PFSK-1 (cell line): Measurements from ENCODE around the gene PTOV1.

Source experiments
- POLR2AphosphoS5 ChIP-seq: IDR thresholded peaks from 2 replicates; pipeline ENCODE4 v1.6.1; 2012; ENCODE audit warnings: low read depth, mild to moderate bottlenecking, control low read depth, low read length, moderate library complexity
- TAF1 ChIP-seq: IDR thresholded peaks from 2 replicates; pipeline ENCODE4 v1.6.1; 2012; ENCODE audit warnings: low read length, control low read depth, borderline replicate concordance; ENCODE audit not compliant: insufficient read depth
- TF ChIP-seq, protein P1 (sequence below), 2 experiments: IDR thresholded peaks; 2 replicates each; pipeline versions ENCODE4 v1.6.1 to v1.8.0; 2011 to 2012; ENCODE audit warnings: low read depth in 2 of 2, low read length in 2 of 2, control low read depth in 1 of 2, inconsistent platforms in 1 of 2, mild to moderate bottlenecking in 1 of 2, moderate library complexity in 1 of 2; ENCODE audit not compliant: insufficient read depth in 1 of 2

DNA sequence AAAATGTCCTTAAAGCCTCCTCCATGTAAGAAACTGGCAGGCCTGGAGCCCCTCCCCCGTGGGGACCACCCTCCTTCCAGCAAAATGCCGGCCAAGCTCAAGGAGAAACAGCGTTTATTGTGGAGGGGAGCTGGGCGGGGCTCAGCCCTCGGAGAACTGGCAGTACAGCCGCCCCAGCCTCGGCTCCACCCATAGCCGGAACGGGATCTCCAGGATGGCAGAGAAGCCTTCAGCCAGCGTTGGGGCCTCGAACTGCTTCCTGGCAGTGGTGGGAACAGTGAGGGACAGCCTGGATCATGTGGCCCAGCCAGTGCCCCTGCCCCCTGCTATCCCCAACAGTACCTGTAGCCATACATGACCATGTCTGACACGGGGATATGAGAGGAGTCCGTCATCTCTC, 10.1 kb downstream of the PTOV1 start:
- TF ChIP-seq POLR2AphosphoS5 = peak; percentile 9; the same call in 1 of the 2 replicates
- TF ChIP-seq, protein P1, sequence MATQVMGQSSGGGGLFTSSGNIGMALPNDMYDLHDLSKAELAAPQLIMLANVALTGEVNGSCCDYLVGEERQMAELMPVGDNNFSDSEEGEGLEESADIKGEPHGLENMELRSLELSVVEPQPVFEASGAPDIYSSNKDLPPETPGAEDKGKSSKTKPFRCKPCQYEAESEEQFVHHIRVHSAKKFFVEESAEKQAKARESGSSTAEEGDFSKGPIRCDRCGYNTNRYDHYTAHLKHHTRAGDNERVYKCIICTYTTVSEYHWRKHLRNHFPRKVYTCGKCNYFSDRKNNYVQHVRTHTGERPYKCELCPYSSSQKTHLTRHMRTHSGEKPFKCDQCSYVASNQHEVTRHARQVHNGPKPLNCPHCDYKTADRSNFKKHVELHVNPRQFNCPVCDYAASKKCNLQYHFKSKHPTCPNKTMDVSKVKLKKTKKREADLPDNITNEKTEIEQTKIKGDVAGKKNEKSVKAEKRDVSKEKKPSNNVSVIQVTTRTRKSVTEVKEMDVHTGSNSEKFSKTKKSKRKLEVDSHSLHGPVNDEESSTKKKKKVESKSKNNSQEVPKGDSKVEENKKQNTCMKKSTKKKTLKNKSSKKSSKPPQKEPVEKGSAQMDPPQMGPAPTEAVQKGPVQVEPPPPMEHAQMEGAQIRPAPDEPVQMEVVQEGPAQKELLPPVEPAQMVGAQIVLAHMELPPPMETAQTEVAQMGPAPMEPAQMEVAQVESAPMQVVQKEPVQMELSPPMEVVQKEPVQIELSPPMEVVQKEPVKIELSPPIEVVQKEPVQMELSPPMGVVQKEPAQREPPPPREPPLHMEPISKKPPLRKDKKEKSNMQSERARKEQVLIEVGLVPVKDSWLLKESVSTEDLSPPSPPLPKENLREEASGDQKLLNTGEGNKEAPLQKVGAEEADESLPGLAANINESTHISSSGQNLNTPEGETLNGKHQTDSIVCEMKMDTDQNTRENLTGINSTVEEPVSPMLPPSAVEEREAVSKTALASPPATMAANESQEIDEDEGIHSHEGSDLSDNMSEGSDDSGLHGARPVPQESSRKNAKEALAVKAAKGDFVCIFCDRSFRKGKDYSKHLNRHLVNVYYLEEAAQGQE (IDR thresholded peaks at IDR 0.05; ENCODE audit: insufficient read depth in 1 of 2, low read depth in 2 of 2, low read length in 2 of 2) = no peak
- TF ChIP-seq TAF1 = no peak
